ENCODE results near the gene SOCS2.

The SOCS2 gene

GRCh38 chr12:93565760-93566159 is 6.7 kb upstream of the SOCS2 start:
- DNase-seq (ENCODE audit: insufficient read length, low spot score) (no peak), FAIRE-seq (no peak)

GRCh38 chr12:93567174-93567573 is 5.3 kb upstream of the SOCS2 start:
- FAIRE-seq (no peak), DNase-seq (ENCODE audit: insufficient read length, low spot score) (no peak)

GRCh38 chr12:93568091-93568490 is 4.4 kb upstream of the SOCS2 start:
- no peak for DNase-seq (ENCODE audit: insufficient read length, low spot score)
- no peak for FAIRE-seq

DNA sequence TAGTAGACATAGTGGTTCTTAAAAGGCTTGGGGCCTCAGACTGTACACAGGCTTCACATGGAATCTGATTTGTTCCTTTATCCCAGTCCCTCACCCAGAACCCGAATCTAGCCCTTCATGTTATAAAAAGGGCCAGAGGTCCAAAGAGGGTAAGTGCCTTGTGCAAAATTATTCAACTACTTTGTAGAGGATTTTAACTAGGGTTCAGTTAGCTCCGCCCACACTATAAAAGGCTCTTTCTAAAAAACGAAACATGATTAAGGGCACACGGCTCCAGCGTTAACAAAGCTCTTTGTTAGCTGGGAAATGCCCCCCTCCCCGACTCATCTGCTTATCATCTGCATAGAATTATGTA is 3.2 kb upstream of the SOCS2 start:
- DNase-seq (ENCODE audit: insufficient read length, low spot score) = no peak
- FAIRE-seq = no peak

GRCh38 chr12:93569656-93570551 is 2.6 kb upstream of the SOCS2 start:
- peak; percentile 39 for FAIRE-seq
- DNase-seq (ENCODE audit: insufficient read length, low spot score) = peak; percentile 67

GRCh38 chr12:93570552-93571364 is 1.7 kb upstream of the SOCS2 start:
- DNase-seq (ENCODE audit: insufficient read length, low spot score) = peak; percentile 50
- FAIRE-seq = no peak

- DNase-seq (ENCODE audit: insufficient read length, low spot score) = no peak
- peak; percentile 40 for FAIRE-seq
These were observed 1.0 kb upstream of the SOCS2 start for GRCh38 chr12:93571365-93571924.

- DNase-seq (ENCODE audit: insufficient read length, low spot score) = no peak
- no peak for FAIRE-seq
These were observed 457 bp downstream of the SOCS2 start for GRCh38 chr12:93572712-93573551.

- FAIRE-seq = no peak
- no peak for DNase-seq (ENCODE audit: insufficient read length, low spot score)
These were observed 1.2 kb downstream of the SOCS2 start for GRCh38 chr12:93573552-93574223.

DNA sequence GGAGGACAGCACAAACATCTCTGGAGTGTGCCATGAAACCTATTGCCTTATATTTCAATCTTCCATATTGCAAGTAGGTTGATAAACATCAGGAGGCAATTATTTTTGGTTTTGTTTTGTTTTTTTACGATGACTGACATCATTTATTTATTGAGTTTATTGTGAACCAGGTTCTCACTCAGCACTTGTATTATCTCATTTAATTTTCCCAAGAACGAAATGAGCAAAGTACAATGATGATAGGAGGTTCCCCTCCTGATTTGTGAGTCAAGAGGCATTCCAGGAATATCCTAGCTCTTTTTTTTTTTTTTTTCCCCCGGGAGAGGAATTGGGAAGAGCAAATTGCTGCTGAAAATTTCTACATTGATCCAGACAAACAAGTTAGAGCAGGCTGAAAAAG is 4.7 kb downstream of the SOCS2 start:
- FAIRE-seq = no peak
- no peak for DNase-seq (ENCODE audit: insufficient read length, low spot score)

- no peak for DNase-seq (ENCODE audit: insufficient read length, low spot score)
- no peak for FAIRE-seq
These were observed 5.7 kb downstream of the SOCS2 start for GRCh38 chr12:93578221-93578620.

DNA sequence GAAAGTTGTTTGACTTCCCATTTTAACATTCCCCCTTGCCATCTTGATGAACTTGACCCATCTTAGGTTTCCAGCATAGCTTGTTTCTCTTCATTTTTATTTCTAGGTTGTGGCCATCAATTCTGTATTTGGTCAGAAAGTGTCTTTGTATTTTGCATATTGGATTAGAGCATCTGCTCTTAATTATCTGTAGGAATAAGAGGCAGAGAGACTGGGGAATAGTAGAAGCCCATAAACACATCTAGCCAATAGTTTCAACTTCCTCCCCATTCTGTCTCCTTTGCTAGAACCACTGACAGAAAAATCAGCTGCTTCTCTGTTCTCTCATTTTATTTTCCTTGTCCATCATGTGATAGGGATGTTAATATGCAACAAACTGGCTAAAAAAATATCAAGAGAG is 8.2 kb downstream of the SOCS2 start:
- DNase-seq (ENCODE audit: insufficient read length, low spot score) = no peak
- no peak for FAIRE-seq

GRCh38 chr12:93581370-93581769 is 8.9 kb downstream of the SOCS2 start:
- no peak for FAIRE-seq
- DNase-seq (ENCODE audit: insufficient read length, low spot score) = no peak

DNA sequence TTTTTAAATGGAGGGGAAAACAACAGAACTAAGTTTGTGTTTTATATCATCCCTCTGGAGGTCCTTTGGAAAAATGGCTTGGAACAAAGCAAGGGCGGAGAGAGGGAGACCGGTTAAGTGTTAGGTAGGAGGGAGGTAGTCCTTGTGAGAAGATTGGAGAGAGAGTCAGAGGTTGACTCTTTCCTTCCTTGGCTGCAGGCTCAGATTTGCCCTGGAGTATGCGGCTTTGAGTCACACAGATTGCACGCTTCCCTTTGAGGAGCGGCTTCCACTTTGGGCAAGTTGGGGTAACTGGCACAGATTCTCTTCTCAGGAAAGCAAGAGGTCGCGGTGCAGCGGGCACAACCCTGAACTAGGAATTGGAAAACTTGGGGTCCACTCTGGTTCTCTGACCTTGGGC is 9.9 kb downstream of the SOCS2 start:
- FAIRE-seq (no peak), DNase-seq (ENCODE audit: insufficient read length, low spot score) (no peak)

DNA sequence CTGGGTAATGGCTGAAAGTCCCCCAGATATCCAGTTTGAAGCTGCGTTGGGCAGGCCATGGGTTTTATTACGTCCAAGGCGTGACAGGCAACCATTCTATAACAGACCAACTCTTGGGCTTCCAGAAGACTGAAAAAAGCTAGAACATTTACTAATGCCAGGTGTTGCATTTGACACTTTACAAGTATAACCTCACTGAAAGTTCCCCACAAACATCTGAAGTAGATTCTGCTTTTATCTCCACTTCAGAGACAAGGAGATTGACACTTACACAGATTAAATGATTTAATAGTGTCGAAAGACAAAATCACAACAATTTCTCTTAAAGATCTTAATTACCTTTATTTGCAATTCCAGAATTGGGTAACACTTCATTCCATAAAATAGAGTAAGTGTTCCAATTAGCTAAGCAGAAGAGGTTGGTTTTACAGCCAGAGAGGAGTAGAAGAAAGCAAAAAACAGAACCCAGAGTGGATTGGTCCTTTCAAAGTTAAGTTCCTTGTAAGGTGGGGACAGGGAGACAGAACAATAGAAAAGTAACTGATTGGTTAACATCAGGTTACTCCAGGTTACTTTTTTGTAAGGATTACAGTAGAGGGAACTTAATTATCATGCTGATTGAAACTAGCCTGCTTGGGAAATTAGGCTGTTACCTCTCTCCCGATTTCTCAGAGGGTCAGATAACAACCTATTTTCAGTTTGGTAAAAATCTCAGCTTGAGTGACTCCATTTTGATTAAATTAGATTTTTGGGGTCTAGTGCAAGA is 11.3 kb downstream of the SOCS2 start:
- no peak for DNase-seq (ENCODE audit: insufficient read length, low spot score)
- no peak for FAIRE-seq

DNA sequence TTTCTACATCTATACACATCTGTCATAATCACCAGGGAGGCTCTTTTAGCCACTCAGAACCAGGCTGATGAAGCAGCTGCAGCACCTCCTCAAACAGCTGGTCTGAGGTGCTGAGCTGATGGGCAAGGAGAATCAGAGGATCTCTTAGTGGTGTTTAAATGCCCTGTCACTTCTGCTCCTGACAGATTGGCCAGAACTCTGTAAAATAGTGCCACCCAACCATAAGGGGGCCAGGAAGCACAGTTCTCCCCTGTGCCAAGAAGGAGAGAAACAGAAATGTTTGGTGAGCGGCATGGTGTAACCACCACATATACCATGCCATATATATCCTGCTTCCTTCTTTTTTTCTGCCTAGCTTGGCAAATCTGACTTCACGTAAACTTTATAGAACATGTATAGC is 12.8 kb downstream of the SOCS2 start:
- DNase-seq (ENCODE audit: insufficient read length, low spot score) (no peak), FAIRE-seq (no peak)

DNA sequence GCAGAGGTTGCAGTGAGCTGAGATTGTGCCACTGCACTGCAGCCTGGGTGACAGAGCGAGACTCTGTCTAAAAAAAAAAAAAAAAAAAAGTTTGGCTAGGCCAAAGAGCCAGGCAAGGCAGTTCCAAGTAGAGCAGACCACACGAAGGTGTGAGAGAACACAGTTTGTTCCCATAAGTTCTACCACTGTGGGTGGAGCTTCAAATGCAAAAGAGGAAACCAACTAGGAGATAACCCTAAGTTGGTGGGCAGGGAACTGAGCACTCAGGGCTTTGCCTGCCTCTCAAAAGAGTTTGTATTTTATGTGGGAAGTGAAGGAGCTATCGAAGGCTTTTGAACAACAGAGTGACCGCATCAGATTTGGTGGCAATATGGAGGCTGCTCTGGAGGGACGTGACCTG is 15.1 kb downstream of the SOCS2 start:
- DNase-seq (ENCODE audit: insufficient read length, low spot score) (no peak), FAIRE-seq (no peak)

- DNase-seq (ENCODE audit: insufficient read length, low spot score) (no peak), FAIRE-seq (no peak)
These were observed 16.6 kb downstream of the SOCS2 start for GRCh38 chr12:93589081-93589480.

DNA sequence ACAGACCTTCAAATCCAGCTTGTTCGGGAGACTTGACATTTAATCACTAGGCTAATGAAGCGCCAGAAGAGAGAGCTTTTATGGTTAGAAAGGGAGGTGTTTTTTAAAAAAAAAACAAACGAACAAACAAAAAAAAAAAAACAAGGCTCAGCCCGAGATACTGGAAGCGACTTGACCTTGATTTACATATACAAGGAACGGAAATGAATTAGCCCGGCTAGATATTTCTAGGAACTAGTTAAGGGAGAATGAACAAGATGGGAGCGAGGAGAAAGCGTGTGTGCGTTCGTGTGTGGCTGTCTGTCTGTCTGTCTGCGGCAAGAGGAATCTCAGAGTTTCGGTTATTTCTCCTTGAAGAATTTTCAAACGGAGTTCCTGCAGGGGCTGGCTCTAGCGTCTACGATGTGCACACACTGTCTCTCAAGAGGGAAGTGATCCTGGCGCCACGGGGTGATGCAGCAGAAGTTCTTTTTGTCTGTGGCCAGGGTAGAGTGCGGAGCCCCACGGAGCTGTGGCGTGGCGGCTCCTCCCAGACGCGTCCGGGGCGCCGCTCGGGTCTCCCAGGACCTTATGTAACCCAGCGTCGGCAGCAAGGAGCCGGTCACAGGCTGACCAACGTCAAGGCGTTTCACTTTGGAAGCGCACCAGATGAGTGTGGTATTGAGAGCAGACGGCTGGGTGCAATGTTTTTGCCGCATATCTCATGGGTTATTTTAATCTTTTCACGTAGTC is 18.8 kb downstream of the SOCS2 start:
- DNase-seq (ENCODE audit: insufficient read length, low spot score) (no peak), FAIRE-seq (peak; percentile 86)
